Liver (tissue), 9 donors: ENCODE measurements around the gene PRKCG. TPM values are rescaled to one million over a fixed set of nuclear protein-coding genes. Genes with fewer than 3 reads are reported as not detected.

Experiments
- DNase-seq: peaks from one replicate; pipeline ENCODE4 v3.0.0-alpha.2; 2017; ENCODE audit warnings: low spot score
- H3K27ac ChIP-seq, 2 donors: one replicate each; pipeline ENCODE4 v1.7.0; 2013; ENCODE audit warnings: inconsistent platforms in 2 of 2, low read length in 2 of 2, control low read depth in 1 of 2, low read depth in 1 of 2, mild to moderate bottlenecking in 1 of 2
- H3K27me3 ChIP-seq, 4 donors: one replicate each; pipeline versions ENCODE4 v1.6.1 to v1.7.0; 2013; ENCODE audit warnings: low read length in 3 of 4, inconsistent platforms in 1 of 4, mild to moderate bottlenecking in 1 of 4, moderate library complexity in 1 of 4; ENCODE audit not compliant: control insufficient read depth in 4 of 4, insufficient read depth in 4 of 4
- H3K36me3 ChIP-seq, 4 donors: one replicate each; pipeline versions ENCODE4 v1.6.1 to v1.7.0; 2013; ENCODE audit warnings: low read length in 3 of 4, mild to moderate bottlenecking in 3 of 4, low read depth in 1 of 4, moderate library complexity in 1 of 4; ENCODE audit not compliant: control insufficient read depth in 4 of 4, insufficient read depth in 3 of 4
- H3K4me1 ChIP-seq, 4 donors: one replicate each; pipeline versions ENCODE4 v1.6.1 to v1.7.0; 2013; ENCODE audit warnings: low read length in 3 of 4, mild to moderate bottlenecking in 3 of 4, moderate library complexity in 1 of 4; ENCODE audit not compliant: control insufficient read depth in 4 of 4, insufficient read depth in 4 of 4
- H3K4me3 ChIP-seq, 3 donors: one replicate each; pipeline versions ENCODE4 v1.6.1 to v1.7.0; 2013; ENCODE audit warnings: low read length in 3 of 3, control low read depth in 1 of 3, low read depth in 1 of 3, mild to moderate bottlenecking in 1 of 3
- H3K9ac ChIP-seq, 2 donors: one replicate each; pipeline ENCODE4 v1.7.0; 2013; ENCODE audit warnings: low read length in 2 of 2, mild to moderate bottlenecking in 2 of 2, moderate library complexity in 2 of 2, control low read depth in 1 of 2, low read depth in 1 of 2
- H3K9me3 ChIP-seq, 4 donors: one replicate each; pipeline versions ENCODE4 v1.6.1 to v1.7.0; 2013; ENCODE audit warnings: low read length in 3 of 4; ENCODE audit not compliant: control insufficient read depth in 4 of 4
- ATF3 ChIP-seq: IDR thresholded peaks from 2 replicates; pipeline ENCODE4 v1.6.1; 2016; ENCODE audit warnings: antibody characterized with exemption
- CTCF ChIP-seq: fragments of 150-350 bp; IDR thresholded peaks from 2 replicates; pipeline ENCODE4 v1.5.1; 2017; ENCODE audit warnings: improper control_type of control experiment, low read depth, low read length; ENCODE audit not compliant: missing input control
- EGR1 ChIP-seq, 2 donors: IDR thresholded peaks; 2 replicates each; pipeline ENCODE4 v1.6.1; 2016 to 2018; ENCODE audit warnings: antibody characterized with exemption in 2 of 2, low read depth in 2 of 2
- FOXA1 ChIP-seq: IDR thresholded peaks from 2 replicates; pipeline ENCODE4 v1.6.1; 2016; ENCODE audit warnings: antibody characterized with exemption
- FOXA2 ChIP-seq: IDR thresholded peaks from 2 replicates; pipeline ENCODE4 v1.6.1; 2016; ENCODE audit warnings: antibody characterized with exemption
- GABPA ChIP-seq, 2 donors: IDR thresholded peaks in 1 of 2; conservative IDR thresholded peaks in 1 of 2; 2 replicates each; pipeline ENCODE4 v1.6.1; 2016; ENCODE audit warnings: antibody characterized with exemption in 2 of 2, mild to moderate bottlenecking in 1 of 2, moderate library complexity in 1 of 2
- HNF4G ChIP-seq: IDR thresholded peaks from 2 replicates; pipeline ENCODE4 v1.6.1; 2016; ENCODE audit warnings: antibody characterized with exemption
- JUND ChIP-seq, 2 donors: IDR thresholded peaks; 2 replicates each; pipeline ENCODE4 v1.6.1; 2016; ENCODE audit warnings: antibody characterized with exemption in 2 of 2
- RAD21 ChIP-seq, 2 donors: IDR thresholded peaks; 2 replicates each; pipeline ENCODE4 v1.6.1; 2016; ENCODE audit warnings: antibody characterized with exemption in 2 of 2, mild to moderate bottlenecking in 2 of 2
- REST ChIP-seq: IDR thresholded peaks from 2 replicates; pipeline ENCODE4 v1.6.1; 2016; ENCODE audit warnings: antibody characterized with exemption, mild to moderate bottlenecking
- RXRA ChIP-seq, 2 donors: IDR thresholded peaks; 2 replicates each; pipeline ENCODE4 v1.6.1; 2017 to 2018; ENCODE audit warnings: antibody characterized with exemption in 2 of 2, mild to moderate bottlenecking in 1 of 2
- SP1 ChIP-seq: IDR thresholded peaks from 2 replicates; pipeline ENCODE4 v1.6.1; 2018; ENCODE audit warnings: antibody characterized with exemption, mild to moderate bottlenecking
- TAF1 ChIP-seq: conservative IDR thresholded peaks from 2 replicates; pipeline ENCODE4 v1.6.1; 2016; ENCODE audit warnings: antibody characterized with exemption, mild to moderate bottlenecking
- YY1 ChIP-seq: IDR thresholded peaks from 2 replicates; pipeline ENCODE4 v1.6.1; 2016; ENCODE audit warnings: antibody characterized with exemption, mild to moderate bottlenecking
- ZBTB33 ChIP-seq: IDR thresholded peaks from 2 replicates; pipeline ENCODE4 v1.6.1; 2016; ENCODE audit warnings: antibody characterized with exemption
- WGBS: extraction: QIAGEN DNeasy Blood & Tissue Kit; methylation state at CpG from one replicate; pipeline ENCODE4 v1.1.7; 2013; 5-methylcytosine and 5-hydroxymethylcytosine counted together
- polyA plus RNA-seq, 2 donors: library from polyadenylated mRNA; stranded (reverse) in 1 of 2; unstranded in 1 of 2; fragments of 200-250 nt in 1 of 2; fragments of >200 nt in 1 of 2; fragmentation: Nextera tagmentation in 1 of 2; extraction: Ambion mirVana in 1 of 2; gene quantifications; one replicate each; pipeline versions ENCODE4 v1.2.1 to v1.2.3, GENCODE V29; 2013 to 2015
- total RNA-seq, 2 donors: library from RNA; depleted of rRNA; stranded (reverse); fragments of >200 nt; gene quantifications; one replicate each; pipeline ENCODE4 v1.2.3, GENCODE V29; 2014
- donor health status: healthy.
- donor health status: healthy.
- donor health status: healthy.
- donor health status: healthy.
- donor health status: healthy.

Gene PRKCG
- total and polyA plus RNA-seq, 4 donors: 0.09 TPM; not detected in 3

GRCh38 chr19:53864308-53864836 is 17.6 kb upstream of the PRKCG start (continued):
- TF ChIP-seq CTCF: no peak
- TF ChIP-seq ATF3: no peak
- peak; percentile 94 for TF ChIP-seq SP1

- Histone ChIP-seq H3K4me3 (no peak overlapping the region), H3K4me1 (peaks cover 3 to 16% (median 12%) of the 10 kb centered on the region in 4 donors), H3K9me3 (no peaks in the 10 kb centered on the region), H3K36me3 (no peaks in the 10 kb centered on the region), H3K9ac (no peak overlapping the region), H3K27me3 (no peaks in the 10 kb centered on the region), H3K27ac (no peak overlapping the region)
- TF ChIP-seq JUND (IDR thresholded peaks at IDR 0.05) (no peak), CTCF (no peak), YY1 (no peak), RXRA (IDR thresholded peaks at IDR 0.05) (no peak), REST (no peak)
- DNase-seq: no peak
- WGBS: 73% methylated on average over 9 of the region's 9 CpGs
Observed at GRCh38 chr19:53865523-53865917, 16.5 kb upstream of the PRKCG start.

GRCh38 chr19:53865918-53866864 is 15.8 kb upstream of the PRKCG start:
- Histone ChIP-seq H3K27ac (peak overlapping the region; percentile 49 to 76), H3K27me3 (no peaks in the 10 kb centered on the region), H3K9ac (no peak overlapping the region), H3K9me3 (no peaks in the 10 kb centered on the region), H3K4me1 (peaks cover 3 to 21% (median 13%) of the 10 kb centered on the region in 4 donors), H3K36me3 (no peaks in the 10 kb centered on the region), H3K4me3 (peak overlapping the region in 1 of 3 donors; percentile 28)
- WGBS: 39% methylated on average over 50 of the region's 50 CpGs
- DNase-seq: no peak
- TF ChIP-seq TAF1 (no peak), HNF4G (no peak), RAD21 (IDR thresholded peaks at IDR 0.05) (no peak), ZBTB33 (no peak), FOXA1 (no peak), EGR1 (IDR thresholded peaks at IDR 0.05; ENCODE audit: low read depth in 2 of 2) (no peak), JUND (IDR thresholded peaks at IDR 0.05) (no peak), GABPA (IDR thresholded peaks at IDR 0.05 in 1 of 2, conservative IDR thresholded peaks at IDR 0.05 in 1 of 2) (no peak), CTCF (no peak), RXRA (IDR thresholded peaks at IDR 0.05) (no peak), FOXA2 (no peak), SP1 (no peak)
